Right cardiac atrium (tissue), 5 donors: ENCODE results near the gene CATSPERD. TPM values are rescaled to one million over a fixed set of nuclear protein-coding genes. Genes with fewer than 3 reads are reported as not detected.
"Not testable (repeated sequence)": the region's sequence is repeated elsewhere in the genome, so short reads cannot be mapped to it uniquely, and the experiment has no call there.

Experiments used
- ATAC-seq, 2 donors: fragments of 200-7000 bp; cut with Tn5 transposase; one replicate each; pipeline versions ENCODE4 v1.8.0 to v1.9.1; 2020; ENCODE audit warnings: moderate library complexity in 2 of 2, mild to moderate bottlenecking in 1 of 2
- DNase-seq, 3 donors: peaks; one replicate each; pipeline ENCODE4 v3.0.0-alpha.2; 2020
- H3K27ac ChIP-seq: one replicate; pipeline ENCODE4 v1.5.1; 2013; ENCODE audit warnings: mild to moderate bottlenecking, low read length, control low read depth, moderate library complexity
- H3K27me3 ChIP-seq: one replicate; pipeline ENCODE4 v1.6.1; 2013; ENCODE audit not compliant: control insufficient read depth, insufficient read depth
- H3K4me1 ChIP-seq: one replicate; pipeline ENCODE4 v1.6.1; 2013; ENCODE audit warnings: low read length; ENCODE audit not compliant: control insufficient read depth, insufficient read depth
- H3K4me3 ChIP-seq: one replicate; pipeline ENCODE4 v1.5.1; 2013; ENCODE audit warnings: low read length, control low read depth
- H3K9me3 ChIP-seq: one replicate; pipeline ENCODE4 v1.6.1; 2013; ENCODE audit warnings: low read length; ENCODE audit not compliant: control insufficient read depth
- WGBS: extraction: QIAGEN DNeasy Blood & Tissue Kit; methylation state at CpG from one replicate; pipeline ENCODE4 v1.1.7; 2013; 5-methylcytosine and 5-hydroxymethylcytosine counted together
- intact Hi-C, 4 donors: fragments of 100-400 bp; cut with DNase I; formaldehyde crosslinking; loops; one replicate each; pipeline versions ENCODE4 v1.11.0 to v1.14.0; 2022 to 2023
- polyA plus RNA-seq: library from polyadenylated mRNA; stranded (reverse); fragments of 200-250 nt; gene quantifications from one replicate; pipeline ENCODE4 v1.2.3, GENCODE V29; 2013
- total RNA-seq, 4 donors: library from RNA; stranded (reverse); fragmentation: NEBNext Ultra II Directional; extraction: Animal tissue kit (Norgen Biotek cat#: 25700); gene quantifications; one replicate each; pipeline ENCODE4 v1.2.1, GENCODE V29; 2021
- donor health status: healthy with polysubstance abuse.
- donor health status: DM: no; HTN: yes; CAD: no.
- donor health status: DM: no; HTN: no; CAD: no.
- donor health status: DM: no; HTN: yes; CAD: no; lungs with severe emphysema.
- donor health status: DM: yes; HTN: yes; CAD: no.

The CATSPERD gene
- total and polyA plus RNA-seq, 5 donors, result not detected

DNA sequence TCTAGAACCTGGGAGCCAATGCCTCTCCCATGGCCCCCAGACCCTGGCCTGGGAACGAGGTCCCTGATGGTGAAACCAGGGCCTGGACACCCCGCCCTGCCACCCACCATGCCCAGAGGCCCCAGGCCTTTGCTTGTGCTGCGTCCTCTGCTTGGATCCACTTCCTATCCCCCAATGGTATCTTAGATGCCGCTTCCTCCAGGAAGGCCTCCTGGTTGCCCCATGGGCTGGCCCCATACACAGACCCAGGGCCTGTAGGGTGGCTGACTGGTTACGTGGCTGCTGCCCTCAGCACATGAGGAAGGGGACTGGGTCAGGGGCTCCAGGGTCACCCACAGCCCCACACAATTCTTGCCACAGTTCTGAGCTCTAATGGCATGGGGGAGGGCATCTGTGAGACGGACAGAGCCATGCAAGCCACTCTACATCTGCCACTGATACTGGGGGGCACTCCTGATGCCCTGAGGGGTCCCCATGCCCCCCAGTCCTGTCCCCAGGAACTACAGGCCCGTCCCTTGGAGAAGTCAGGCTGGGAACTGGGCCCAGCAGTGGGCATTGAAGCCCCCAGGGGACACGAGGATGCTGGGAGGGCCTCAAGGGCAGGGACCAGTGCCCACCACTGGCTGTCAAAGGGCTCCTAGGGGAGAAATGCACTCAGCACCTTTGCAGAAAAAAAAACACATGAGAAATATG lies 25.3 kb upstream of the CATSPERD start:
- no peak overlapping the region for H3K27ac ChIP-seq
- WGBS, result 87% methylated on average over 8 of the region's 8 CpGs
- no peaks in the 10 kb centered on the region for H3K27me3 ChIP-seq
- DNase-seq (peak in 1 of 3 donors; percentile 27), ATAC-seq (no peak)
- no peaks in the 10 kb centered on the region for H3K9me3 ChIP-seq
- peaks cover 7% of the 10 kb centered on the region for H3K4me1 ChIP-seq
- no peak overlapping the region for H3K4me3 ChIP-seq
- intact Hi-C loops, result no loop called here

DNA sequence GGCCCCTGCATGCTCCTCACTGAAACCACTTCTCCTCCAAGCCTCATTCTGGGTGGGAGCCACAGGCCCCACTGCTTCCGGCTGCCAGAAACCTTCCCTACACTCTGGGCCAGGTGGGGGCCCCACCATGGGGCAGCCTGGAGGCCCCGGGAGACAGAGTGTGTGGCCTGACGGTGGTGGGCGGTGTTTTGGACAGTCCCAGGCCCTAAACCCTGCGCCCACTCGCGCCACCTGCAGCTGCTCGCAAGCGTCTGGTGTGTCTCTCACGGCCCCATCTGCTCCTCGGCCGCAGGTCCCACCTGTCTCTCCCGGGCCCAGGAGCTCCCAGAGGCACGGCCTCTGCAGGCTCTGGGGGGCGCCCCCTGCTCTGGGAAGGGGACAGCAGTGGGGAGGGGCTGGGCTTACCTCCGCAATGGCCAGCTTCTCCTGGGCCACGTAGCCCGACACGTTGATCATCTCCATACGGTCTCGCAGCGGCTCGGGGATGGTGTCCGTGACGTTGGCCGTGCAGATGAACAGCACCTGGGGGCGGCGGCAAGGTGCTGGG lies 24.7 kb upstream of the CATSPERD start:
- ATAC-seq, result no peak
- no peak overlapping the region for H3K27ac ChIP-seq
- H3K4me3 ChIP-seq, result no peak overlapping the region
- H3K9me3 ChIP-seq, result no peaks in the 10 kb centered on the region
- 81% methylated on average over 28 of the region's 28 CpGs for whole genome bisulfite sequencing
- peak in 1 of 3 donors; percentile 59 for DNase-seq
- no peaks in the 10 kb centered on the region for H3K27me3 ChIP-seq
- H3K4me1 ChIP-seq, result peaks cover 7% of the 10 kb centered on the region
- intact Hi-C loops, result no loop called here

DNA sequence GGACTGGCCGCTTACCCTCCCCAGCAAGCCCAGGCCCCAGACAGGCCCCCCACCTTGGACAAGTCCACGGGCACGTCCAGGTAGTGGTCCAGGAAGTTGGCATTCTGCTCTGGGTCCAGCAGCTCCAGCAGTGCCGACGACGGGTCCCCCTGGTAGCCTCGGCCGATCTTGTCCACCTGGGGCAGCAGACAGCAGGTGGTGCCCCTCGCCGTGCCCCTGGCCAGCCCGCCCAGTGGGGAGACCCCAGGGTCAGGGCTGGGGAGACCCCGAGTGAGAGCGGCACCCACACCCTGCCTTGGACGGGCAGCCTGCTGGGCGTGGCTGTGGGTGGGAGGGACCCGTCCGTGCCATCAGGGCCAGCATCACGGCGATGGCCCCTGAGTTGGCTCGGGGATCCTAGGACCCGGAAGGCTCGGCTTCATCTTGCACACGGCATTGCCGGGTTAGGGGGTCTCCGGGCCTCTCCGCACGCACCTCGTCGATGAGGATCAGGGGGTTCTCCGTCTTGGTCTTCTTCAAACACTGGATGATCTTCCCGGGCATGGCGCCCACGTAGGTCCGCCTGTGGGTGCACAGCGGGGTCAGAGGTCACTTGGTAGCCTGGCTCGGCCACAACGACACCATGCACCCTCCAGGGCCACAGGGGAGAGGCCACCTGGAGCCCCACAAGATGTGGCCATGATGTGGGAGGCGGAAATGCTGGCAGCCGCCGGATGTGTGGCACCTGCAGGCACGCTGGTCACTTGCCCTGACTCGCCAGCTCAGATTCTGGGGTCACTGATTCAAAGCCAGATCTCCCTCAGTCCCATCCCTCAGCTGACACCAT lies 24.0 kb upstream of the CATSPERD start:
- 86% methylated on average over 42 of the region's 42 CpGs for WGBS
- DNase-seq, result no peak

DNA sequence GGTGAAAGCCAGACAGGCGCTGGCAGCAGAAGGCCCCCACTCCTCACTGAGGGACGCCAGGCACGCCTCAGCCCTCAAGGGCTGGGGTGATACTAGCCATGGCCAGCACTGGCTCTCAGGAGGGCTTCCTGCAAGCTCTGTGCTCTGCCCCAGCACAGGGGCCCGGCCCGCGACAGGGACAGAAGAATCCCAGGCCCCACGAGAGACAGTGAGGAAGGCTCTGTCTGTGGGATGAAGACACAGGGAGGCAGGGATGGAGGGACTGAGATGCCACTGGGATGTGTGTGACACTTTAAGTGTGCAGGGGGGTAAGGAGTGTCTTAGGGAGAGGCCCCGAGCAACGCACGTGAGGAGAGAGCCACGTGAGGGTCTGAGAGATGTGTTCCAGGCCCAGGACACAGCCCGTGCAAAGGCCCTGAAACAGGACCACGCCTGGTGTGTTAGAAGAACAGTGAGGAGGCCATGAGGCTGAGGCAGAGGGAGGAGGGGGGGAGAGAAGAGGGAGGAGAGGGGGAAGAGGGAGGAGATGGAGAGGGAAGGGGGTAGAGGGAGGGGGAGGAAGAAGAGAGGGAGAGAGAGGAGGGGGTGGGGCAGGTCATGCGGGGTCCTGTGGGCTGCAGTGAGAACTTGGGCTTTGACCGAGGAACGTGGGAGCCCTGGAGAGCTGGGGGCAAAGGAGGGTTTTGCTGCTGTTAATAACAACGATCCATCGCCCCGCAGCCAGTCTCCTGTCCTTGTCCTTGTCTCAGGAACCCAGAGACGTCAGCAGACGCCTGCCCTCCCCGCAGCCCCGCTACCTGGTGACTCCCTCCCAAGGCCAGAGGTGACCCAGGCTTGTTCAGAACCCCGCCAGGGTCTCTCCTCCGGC lies 23.2 kb upstream of the CATSPERD start:
- ATAC-seq (no peak), DNase-seq (no peak)
- no peaks in the 10 kb centered on the region for H3K9me3 ChIP-seq
- peaks cover 2% of the 10 kb centered on the region for H3K4me1 ChIP-seq
- H3K27me3 ChIP-seq, result no peaks in the 10 kb centered on the region
- H3K27ac ChIP-seq, result no peak overlapping the region
- intact Hi-C loops, result no loop called here
- H3K4me3 ChIP-seq, result no peak overlapping the region
- 75% methylated on average over 25 of the region's 25 CpGs for WGBS

More for the DNA sequence above, 24.0 kb upstream of the CATSPERD start:
- Histone ChIP-seq H3K4me3 (no peak overlapping the region), H3K9me3 (no peaks in the 10 kb centered on the region), H3K4me1 (peaks cover 7% of the 10 kb centered on the region), H3K27ac (no peak overlapping the region), H3K27me3 (no peaks in the 10 kb centered on the region)
- intact Hi-C loops, result no loop called here
- ATAC-seq, result no peak

DNA sequence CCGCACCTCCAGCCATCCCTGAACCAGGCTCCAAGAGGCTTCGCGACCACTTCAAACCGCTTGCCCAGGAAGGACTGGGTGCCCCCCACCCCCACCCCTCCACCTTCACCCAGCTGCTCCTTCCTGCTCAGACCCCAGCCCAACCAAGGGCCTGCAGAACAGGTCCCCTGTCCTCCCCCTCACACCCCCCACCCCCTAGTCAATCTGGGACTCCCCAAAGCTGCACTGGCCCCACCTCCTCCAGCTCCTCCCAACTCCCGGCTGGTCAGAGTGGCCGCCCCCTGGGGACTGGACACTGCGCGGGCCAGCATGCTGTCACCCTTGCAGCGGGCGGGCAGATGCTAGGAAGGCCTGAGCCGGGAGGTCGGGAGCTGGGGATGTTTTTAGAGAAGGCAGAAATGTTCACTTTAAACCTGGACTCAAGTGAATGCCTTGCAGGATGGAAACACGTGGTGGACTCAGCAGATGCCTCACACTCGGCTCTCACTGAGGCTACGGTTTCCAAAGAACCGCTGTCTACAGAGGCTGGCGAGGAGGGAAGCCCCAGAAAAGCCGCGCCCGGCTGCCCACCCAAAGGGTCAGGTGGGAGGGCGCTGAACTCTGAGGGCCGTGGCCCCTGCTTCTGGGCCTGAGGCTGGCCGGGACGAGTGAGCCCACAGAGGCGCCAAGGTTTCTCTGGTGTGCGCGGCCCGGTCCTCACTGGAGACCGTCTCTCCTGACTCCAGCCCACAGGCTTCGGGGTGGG lies 22.4 kb upstream of the CATSPERD start:
- no peak overlapping the region for H3K27ac ChIP-seq
- H3K9me3 ChIP-seq, result no peaks in the 10 kb centered on the region
- 77% methylated on average over 30 of the region's 30 CpGs for WGBS
- DNase-seq (peak in 1 of 3 donors; percentile 39), ATAC-seq (peak in 1 of 2 donors; percentile 9)
- intact Hi-C loops, result no loop called here
- H3K27me3 ChIP-seq, result no peaks in the 10 kb centered on the region
- no peaks in the 10 kb centered on the region for H3K4me1 ChIP-seq
- H3K4me3 ChIP-seq, result no peak overlapping the region

DNA sequence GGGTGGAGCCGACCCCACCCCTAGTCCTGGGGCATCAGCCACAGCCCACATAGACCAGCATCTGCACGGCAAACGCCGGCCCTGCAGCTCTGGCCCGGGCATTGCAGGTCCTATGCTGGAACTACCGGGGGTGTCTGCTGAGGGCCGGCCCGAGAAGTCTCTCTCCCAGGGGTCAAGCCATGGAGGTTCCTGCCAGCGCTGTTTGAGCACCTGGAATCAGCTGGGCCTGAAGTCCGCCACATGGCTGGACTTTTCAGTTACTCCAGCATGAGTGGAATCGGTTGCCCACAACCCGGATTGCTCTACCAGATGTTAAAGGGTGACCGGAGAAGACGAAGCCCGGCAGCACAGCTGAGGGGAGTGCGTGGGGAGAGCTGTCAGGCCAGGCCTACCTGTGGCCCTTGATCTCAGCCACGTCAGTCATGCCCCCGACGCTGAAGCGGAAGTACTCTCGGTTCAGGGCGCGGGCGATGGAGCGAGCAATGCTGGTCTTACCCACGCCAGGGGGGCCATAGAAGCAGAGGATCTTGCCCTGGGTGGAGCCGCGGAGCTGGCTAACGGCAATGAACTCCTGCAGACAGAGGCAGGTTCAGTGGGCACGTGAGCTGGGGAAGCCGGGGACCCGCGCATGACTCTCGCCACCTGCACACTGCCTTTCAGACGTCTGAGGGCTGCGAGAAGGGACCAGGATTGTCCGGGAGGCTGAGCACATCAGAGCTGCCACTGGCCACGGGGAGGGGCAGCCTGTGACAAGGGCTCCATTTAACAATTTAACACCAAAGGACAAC lies 21.6 kb upstream of the CATSPERD start:
- no peak overlapping the region for H3K4me3 ChIP-seq
- no peaks in the 10 kb centered on the region for H3K4me1 ChIP-seq
- ATAC-seq (no peak), DNase-seq (no peak)
- 91% methylated on average over 38 of the region's 38 CpGs for WGBS
- no peak overlapping the region for H3K27ac ChIP-seq
- no peaks in the 10 kb centered on the region for H3K9me3 ChIP-seq
- intact Hi-C loops, result no loop called here
- no peaks in the 10 kb centered on the region for H3K27me3 ChIP-seq

DNA sequence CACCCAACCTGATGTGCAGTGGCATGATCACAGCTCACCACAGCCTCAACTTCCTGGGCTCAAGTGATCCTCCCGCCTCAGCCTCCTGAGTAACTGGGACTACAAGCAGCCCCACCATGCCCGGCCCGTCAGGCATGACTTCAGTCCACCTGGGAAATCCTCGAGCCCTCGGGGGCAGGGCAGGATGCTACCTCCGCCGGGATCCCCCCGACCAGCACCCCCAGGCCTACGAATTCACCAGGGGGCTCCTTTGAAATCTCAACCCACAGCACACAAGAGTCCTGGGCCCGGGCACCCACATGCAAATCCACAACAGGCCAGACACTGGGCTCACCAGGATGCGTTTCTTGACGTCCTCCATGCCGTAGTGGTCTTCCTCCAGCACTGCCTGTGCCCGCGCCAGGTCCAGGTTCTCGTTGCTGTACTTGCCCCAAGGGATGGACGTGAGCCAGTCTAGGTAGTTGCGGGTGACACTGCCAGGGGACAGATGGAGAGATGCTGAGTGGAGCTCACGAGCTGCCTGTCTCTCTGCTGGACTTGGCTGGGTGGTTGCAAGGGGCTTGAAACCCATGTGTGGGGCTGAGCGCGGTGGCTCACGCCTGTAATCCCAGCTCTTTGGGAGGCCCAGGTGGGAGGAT lies 19.9 kb upstream of the CATSPERD start:
- H3K4me1 ChIP-seq, result no peaks in the 10 kb centered on the region
- H3K27me3 ChIP-seq, result no peaks in the 10 kb centered on the region
- no peak overlapping the region for H3K27ac ChIP-seq
- WGBS, result 94% methylated on average over 22 of the region's 22 CpGs
- intact Hi-C loops, result no loop called here
- no peak for DNase-seq
- no peak for ATAC-seq
- H3K4me3 ChIP-seq, result no peak overlapping the region
- H3K9me3 ChIP-seq, result no peaks in the 10 kb centered on the region

DNA sequence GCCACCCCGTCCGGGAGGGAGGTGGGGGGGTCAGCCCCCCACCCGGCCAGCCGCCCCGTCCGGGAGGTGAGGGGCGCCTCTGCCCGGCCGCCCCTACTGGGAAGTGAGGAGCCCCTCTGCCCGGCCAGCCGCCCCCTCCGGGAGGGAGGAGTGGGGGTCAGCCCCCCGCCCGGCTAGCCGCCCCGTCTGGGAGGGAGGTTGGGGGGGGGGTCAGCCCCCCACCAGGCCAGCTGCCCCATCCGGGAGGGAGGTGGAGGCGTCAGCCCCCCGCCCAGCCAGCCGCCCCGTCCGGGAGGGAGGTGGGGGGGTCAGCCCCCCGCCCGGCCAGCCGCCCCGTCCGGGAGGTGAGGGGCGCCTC lies 18.4 kb upstream of the CATSPERD start:
- H3K27me3 ChIP-seq, H3K4me1 ChIP-seq, ATAC-seq, H3K4me3 ChIP-seq, H3K27ac ChIP-seq, intact Hi-C loops, H3K9me3 ChIP-seq: not testable (repeated sequence)
- WGBS, result 93% methylated on average over 15 of the region's 28 CpGs
- DNase-seq, result peak in 1 of 3 donors; percentile 63

DNA sequence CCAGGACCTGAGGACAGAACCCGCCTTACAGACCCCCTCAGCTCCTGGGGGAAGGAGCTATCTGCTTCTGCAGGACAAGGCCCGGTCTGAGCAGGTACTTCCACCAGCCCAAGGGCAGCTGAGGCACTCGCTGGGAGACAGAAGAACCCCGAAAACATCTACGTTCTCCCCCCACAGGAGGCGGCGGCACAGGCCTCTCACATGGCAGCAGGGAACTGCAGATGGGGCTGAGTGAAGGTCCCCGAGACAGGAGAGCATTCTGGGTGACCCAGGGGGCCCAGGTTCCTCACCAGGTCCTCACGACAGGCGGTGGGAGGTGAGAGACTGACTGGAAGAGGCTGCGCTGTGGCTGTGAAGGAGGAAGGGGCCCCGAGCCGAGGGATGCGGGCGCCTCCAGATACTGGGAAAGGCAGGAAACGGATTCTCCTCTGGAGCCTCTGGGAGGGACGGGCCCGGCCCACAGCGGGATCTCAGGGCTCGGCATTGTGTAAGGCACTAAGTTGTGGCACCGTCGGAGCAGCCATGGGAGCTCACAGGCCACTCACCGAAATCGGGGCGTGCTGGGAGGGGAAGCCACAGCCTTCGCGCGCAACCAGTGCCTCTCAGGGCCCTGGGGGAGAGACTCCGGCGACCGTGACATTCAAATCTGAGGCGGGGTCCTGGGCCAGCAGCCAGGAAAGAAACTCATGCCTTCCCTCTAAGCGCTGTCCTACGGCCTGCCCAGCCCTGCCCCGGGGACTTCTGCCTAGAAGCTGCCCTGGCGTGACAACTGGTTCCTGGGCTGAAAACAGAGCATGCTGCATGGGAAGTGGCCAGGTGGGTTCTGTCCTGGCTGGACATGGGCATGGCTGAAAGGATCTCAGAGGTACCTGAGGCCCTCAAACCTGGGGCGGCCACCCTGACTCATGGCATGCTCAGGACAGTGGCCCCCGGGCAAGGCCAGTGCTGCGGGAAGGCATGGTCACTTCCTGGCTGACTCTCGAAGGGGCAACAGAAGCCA lies 16.3 kb upstream of the CATSPERD start:
- no peaks in the 10 kb centered on the region for H3K4me1 ChIP-seq
- intact Hi-C loops, result no loop called here
- ATAC-seq (peak in 1 of 2 donors; percentile 2), DNase-seq (peak in 1 of 3 donors; percentile 12)
- H3K9me3 ChIP-seq, result no peaks in the 10 kb centered on the region
- H3K27ac ChIP-seq, result no peak overlapping the region
- H3K4me3 ChIP-seq, result no peak overlapping the region
- 96% methylated on average over 40 of the region's 40 CpGs for WGBS
- no peaks in the 10 kb centered on the region for H3K27me3 ChIP-seq
